Measurements from ENCODE around the gene DDR1. TPM values are rescaled to one million over a fixed set of nuclear protein-coding genes. Genes with fewer than 3 reads are reported as not detected.
"Not testable (repeated sequence)": the region's sequence is repeated elsewhere in the genome, so short reads cannot be mapped to it uniquely, and the experiment has no call there.

Gene DDR1
- total RNA-seq, 2 donors from 2014 or later: 3.0 to 19.5 TPM

DNA sequence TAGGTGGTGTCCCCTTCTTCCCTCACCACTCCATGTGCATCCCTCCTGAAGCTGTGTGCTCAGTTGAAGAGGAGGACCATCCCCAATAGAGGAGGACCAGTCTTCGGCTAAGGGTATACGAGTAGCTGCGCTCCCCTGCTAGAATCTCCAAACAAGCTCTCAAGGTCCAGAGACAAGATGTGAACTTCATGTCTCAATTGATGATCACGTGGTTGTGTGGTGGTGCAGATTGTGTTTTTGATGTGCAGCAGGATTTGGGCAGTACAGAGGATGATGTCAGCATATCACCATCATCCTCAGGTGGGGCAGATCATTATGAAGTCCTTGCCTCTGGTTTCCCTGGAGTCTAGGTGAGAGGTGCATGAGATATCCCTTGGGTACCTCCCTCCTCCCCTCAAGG is 20.0 kb upstream of the DDR1 start:
- H3K4me3 Mint-ChIP-seq: no peak overlapping the region
- H3K27me3 Mint-ChIP-seq: no peaks in the 10 kb centered on the region
- no peak overlapping the region for H3K27ac Mint-ChIP-seq
- H3K36me3 Mint-ChIP-seq (ENCODE audit: low read depth): no peaks in the 10 kb centered on the region
- ATAC-seq (replicated peaks): no peak
- peaks cover 11% of the 10 kb centered on the region for H3K4me1 Mint-ChIP-seq
- H3K9me3 Mint-ChIP-seq: peaks cover 6% of the 10 kb centered on the region

DNA sequence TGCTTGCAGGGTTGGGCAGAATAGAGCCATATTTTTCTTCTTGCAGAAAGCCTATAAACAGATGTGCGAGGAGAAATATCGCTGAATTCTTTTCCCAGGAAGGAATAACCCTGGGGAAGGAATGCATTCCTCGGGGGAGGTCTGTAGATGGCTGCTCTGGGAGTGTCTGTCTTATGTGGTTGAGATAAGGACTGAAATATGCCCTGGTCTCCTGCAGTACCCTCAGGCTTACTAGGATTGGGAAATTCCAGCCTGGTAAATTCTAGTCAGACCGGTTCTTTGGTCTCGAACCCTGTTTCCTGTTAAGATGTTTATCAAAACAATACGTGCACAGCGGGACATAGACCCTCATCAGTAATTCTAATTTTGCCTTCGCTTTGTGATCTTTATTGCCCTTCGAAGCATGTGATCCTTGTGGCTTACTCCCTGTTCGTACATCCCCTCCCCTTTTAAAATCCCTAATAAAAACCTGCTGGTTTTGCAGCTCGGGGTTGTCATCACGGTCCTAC is 15.0 kb upstream of the DDR1 start:
- not testable (repeated sequence) for H3K4me1 Mint-ChIP-seq; H3K4me3 Mint-ChIP-seq; ATAC-seq (replicated peaks); H3K27ac Mint-ChIP-seq; H3K27me3 Mint-ChIP-seq; H3K36me3 Mint-ChIP-seq (ENCODE audit: low read depth); H3K9me3 Mint-ChIP-seq

DNA sequence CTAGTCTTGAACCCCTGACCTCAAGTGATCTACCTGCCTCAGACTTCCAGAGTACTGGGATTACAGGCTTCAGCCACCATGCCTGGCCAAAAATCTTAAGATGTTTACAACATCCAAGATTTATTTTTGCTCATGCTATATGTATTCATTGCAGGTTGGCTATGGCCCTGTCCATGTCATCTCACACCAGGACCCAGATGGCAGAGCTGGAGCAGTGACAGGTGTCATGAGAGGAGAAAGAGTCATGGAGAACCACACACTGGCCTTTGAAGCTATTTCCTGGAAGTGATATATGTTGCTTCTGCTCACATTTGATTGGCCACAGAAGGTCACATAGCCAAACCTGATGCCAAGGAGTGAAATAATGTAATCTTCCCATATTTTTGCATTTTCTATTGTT is 13.8 kb upstream of the DDR1 start:
- H3K27me3 Mint-ChIP-seq: no peaks in the 10 kb centered on the region
- peaks cover 7% of the 10 kb centered on the region for H3K9me3 Mint-ChIP-seq
- peak; percentile 90 for ATAC-seq (replicated peaks)
- peak overlapping the region; percentile 22 for H3K4me3 Mint-ChIP-seq
- H3K36me3 Mint-ChIP-seq (ENCODE audit: low read depth): no peaks in the 10 kb centered on the region
- peak overlapping the region; percentile 78 for H3K27ac Mint-ChIP-seq
- peaks cover 8% of the 10 kb centered on the region for H3K4me1 Mint-ChIP-seq

DNA sequence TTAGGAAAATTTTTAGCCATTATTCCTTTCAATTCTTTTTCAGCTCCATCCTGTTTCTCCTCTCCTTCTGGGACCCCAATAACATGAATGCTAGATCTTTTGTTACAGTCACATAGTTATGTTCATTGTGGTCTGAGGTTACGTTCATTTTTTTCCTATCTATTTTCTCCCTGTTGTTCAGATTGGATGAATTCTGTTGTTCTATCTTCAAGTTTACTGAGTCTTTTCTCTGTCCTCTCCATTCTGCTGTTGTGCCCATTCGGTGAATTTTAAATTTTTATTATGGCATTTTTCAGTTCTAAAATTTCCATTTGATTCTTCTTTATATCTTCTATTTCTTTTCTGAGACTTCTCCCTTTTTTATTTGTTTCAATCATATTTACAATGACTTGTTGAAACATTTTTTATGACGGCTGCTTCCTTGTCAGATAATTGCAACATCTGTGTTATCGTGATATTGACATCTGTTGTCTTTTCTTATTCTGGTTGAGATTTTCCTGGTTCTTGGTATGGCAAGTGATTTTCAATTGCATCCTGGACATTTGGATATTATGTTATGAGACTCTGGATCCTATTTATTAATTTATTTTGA is 12.6 kb upstream of the DDR1 start:
- no peaks in the 10 kb centered on the region for H3K36me3 Mint-ChIP-seq (ENCODE audit: low read depth)
- H3K4me1 Mint-ChIP-seq: peaks cover 8% of the 10 kb centered on the region
- H3K27ac Mint-ChIP-seq: peak overlapping the region; percentile 78
- H3K27me3 Mint-ChIP-seq: no peaks in the 10 kb centered on the region
- ATAC-seq (replicated peaks): no peak
- H3K4me3 Mint-ChIP-seq: peak overlapping the region; percentile 22
- peaks cover 7% of the 10 kb centered on the region for H3K9me3 Mint-ChIP-seq

DNA sequence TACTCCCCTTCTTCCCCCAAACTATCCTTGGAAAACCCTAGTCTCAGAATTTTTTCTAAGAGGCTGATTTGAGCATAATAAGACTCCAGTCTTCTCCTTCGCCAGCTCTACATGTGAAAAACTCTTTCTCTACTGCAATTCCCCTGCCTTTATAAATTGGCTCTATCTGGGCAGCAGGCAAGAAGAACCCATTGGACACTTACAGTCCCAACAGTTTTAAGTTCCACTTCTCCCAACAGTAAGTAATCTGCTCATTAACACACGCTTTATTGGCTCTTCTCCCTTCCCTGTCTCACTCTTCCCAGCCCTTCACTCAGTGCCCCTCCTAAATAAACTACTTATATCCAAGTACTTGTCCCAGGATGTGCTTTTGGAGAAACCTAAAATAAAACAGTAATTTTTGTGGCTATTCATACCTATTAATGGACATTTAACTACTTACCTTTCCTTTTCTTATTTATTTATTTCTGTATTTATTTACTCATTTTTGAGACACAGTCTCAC is 11.1 kb upstream of the DDR1 start:
- peaks cover 16% of the 10 kb centered on the region for H3K4me1 Mint-ChIP-seq
- no peaks in the 10 kb centered on the region for H3K27me3 Mint-ChIP-seq
- ATAC-seq (replicated peaks): no peak
- no peak overlapping the region for H3K4me3 Mint-ChIP-seq
- H3K27ac Mint-ChIP-seq: peak overlapping the region; percentile 25
- H3K36me3 Mint-ChIP-seq (ENCODE audit: low read depth): no peaks in the 10 kb centered on the region
- H3K9me3 Mint-ChIP-seq: peaks cover 7% of the 10 kb centered on the region

DNA sequence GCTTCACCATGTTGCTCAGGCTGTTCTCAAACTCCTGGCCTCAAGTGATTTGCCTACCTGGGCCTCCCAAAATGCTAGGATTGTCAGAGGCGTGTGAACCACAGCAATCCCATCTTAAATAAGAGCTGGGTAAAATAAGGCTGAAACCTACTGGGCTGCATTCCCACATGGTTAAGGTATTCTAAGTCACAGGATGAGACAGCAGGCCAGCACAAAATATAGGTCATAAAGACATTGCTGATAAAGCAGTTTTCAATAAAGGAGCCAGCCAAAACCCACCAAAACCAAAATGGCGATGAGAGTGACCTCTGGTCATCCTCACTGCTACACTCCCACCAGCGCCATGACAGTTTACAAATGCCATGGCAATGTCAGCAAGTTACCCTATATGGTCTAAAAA is 10.5 kb upstream of the DDR1 start:
- not testable (repeated sequence) for H3K27ac Mint-ChIP-seq; H3K4me3 Mint-ChIP-seq; ATAC-seq (replicated peaks); H3K36me3 Mint-ChIP-seq (ENCODE audit: low read depth); H3K27me3 Mint-ChIP-seq; H3K9me3 Mint-ChIP-seq
- peaks cover 16% of the 10 kb centered on the region for H3K4me1 Mint-ChIP-seq

DNA sequence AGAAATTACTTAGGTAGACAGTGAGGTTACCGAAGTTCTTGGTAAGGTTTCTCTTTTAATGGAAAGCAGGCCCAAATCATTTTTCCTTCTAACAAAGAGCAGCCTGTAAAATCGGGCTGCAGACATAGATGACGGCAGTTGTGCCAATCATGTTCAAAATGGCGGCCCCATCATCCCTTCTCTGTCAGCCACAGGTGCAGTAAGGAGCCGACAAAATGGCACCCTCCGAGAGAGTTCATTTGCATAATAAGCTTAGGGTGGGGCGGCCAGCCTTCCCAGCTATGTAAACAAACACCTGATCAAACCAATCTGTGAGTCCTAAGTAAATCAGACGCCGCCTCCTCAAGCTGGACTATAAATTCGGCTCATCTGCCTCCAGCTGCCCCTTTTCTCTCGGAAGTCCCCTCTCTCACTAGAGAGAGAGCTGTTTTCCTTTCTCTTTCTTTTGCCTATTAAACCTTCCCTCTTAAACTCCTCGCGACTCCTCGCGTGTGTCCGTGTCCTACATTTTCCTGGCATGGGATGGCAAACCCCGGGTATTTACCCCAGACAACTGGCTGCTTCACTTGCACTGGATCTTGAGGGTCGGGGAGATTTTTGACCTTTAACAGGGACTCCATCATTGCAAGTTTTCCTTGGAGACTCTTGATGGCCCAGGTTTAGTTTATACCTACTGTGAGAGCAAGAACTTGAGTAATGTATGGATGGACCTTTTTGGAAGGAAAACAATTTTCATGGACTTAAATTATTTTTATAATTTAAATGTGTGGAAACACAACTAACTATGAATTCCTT is 8.9 kb upstream of the DDR1 start:
- Mint-ChIP-seq H3K9me3 (peaks cover 4% of the 10 kb centered on the region), H3K27ac (no peak overlapping the region), H3K36me3 (ENCODE audit: low read depth) (no peaks in the 10 kb centered on the region), H3K4me1 (peaks cover 16% of the 10 kb centered on the region), H3K27me3 (no peaks in the 10 kb centered on the region), H3K4me3 (no peak overlapping the region)
- ATAC-seq (replicated peaks): no peak

DNA sequence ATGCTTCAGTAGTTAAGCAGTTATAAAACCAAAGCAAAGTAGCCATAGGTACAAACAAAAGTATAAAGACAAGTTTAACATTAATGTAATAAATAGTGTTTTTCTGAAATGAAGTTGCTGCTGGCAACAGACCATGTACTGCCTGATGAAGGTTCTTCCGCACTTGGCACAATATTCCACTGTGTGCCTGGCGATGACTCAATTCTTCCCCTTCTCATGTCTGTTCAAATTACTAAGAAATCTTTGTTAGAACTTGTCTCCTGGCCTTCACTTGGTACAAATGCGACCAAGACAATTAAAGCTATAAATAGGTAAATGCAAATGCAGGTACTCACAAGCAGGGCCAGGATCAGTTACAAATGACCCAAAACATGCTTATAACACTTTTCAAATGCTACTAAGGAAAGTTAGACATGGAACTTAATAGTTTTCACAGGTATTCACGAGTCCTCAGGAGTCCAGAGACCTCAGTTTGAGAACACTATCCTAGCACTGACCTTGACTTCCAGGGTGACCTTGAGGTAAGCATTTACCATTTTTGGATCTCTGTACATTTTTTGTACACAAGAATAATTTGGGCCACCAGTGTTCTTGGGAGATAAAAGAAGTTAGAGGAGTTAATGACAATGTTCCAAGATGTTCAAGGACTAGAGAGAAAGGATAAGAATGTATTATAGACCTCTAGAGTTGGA is 8.1 kb upstream of the DDR1 start:
- Mint-ChIP-seq H3K4me1 (peaks cover 16% of the 10 kb centered on the region), H3K36me3 (ENCODE audit: low read depth) (no peaks in the 10 kb centered on the region), H3K4me3 (peak overlapping the region; percentile 76), H3K9me3 (peaks cover 4% of the 10 kb centered on the region), H3K27me3 (no peaks in the 10 kb centered on the region), H3K27ac (peak overlapping the region; percentile 38)
- ATAC-seq (replicated peaks): no peak

DNA sequence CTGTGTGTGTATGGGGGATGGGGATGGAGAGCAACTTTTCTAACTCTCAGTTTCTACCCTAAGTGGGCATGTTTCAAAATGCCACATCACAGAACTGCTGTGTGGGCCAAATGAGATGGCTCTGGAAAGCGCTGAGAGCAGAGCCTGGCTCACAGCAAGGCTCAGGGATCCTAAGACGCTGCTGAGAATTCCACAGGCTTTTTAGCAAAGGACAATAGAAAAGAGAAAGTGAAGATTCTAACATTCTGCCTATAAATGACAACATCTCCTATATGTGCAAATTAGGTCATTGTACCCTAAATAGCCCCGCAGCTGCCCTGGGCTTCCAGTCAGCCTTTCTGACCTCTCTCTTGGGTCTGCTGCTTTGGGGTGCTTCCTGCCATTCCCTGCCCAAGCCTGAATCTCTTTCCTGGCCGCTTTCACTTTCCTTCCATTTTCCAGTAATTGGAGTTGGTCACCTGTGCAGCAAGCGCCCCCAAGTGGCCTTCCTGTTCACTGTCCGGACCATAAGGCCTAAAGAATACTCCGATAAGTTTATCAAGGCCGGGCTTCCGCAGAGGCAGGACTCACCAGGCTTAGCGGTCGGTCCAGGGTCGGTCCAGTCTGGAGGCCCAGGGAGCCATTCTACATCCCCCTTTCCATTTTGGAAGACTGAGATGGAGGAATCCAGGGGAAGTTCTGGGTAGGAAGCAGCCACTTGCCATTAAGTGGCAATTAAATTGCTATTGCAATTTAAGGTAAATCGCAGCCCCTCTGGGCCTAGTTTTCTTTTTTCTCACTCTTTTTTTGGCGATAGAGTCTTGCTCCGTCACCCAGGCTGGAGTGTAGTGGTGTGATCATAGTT is 6.7 kb upstream of the DDR1 start:
- Mint-ChIP-seq H3K9me3 (no peaks in the 10 kb centered on the region), H3K4me1 (peaks cover 20% of the 10 kb centered on the region), H3K27me3 (no peaks in the 10 kb centered on the region), H3K36me3 (ENCODE audit: low read depth) (no peaks in the 10 kb centered on the region), H3K27ac (peak overlapping the region; percentile 78), H3K4me3 (peak overlapping the region; percentile 76)
- ATAC-seq (replicated peaks): peak; percentile 89

DNA sequence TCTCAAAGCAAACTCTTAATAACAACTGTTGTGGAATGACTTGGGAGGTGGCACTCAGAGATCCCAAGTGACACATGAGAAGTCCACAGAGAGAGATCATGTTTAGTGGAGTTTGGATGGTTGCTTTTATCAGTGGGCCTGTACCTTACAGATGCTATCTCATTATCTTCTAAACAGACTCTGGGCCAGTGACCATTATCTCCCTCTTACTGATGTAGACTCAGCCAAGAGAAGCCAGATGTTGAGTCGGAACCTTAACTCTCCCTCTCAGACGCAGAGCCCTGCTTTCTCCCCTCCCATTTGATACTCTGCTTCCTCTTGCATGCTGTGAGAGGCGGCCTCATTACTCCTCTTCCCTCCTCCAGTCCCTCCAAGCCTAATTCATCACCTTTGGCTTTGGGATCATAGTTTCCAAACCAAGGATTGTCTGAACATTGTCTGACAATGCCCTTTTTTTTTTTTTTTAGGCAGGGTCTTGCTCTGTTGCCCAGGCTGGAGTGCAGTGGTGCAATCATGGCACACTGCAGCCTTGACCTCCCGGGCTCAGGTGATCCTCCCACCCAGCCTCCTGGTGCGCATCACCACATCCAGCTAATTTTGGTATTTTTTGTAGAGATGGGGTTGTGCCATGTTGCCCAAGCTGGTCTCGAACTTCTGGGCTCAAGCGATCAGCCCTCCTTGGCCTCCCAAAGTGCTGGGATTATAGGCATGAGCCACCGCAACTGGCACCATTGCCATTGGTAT is 4.5 kb upstream of the DDR1 start:
- Mint-ChIP-seq H3K9me3 (no peaks in the 10 kb centered on the region), H3K36me3 (ENCODE audit: low read depth) (no peaks in the 10 kb centered on the region), H3K4me3 (no peak overlapping the region), H3K27ac (no peak overlapping the region), H3K27me3 (no peaks in the 10 kb centered on the region), H3K4me1 (peaks cover 26% of the 10 kb centered on the region)
- no peak for ATAC-seq (replicated peaks)

DNA sequence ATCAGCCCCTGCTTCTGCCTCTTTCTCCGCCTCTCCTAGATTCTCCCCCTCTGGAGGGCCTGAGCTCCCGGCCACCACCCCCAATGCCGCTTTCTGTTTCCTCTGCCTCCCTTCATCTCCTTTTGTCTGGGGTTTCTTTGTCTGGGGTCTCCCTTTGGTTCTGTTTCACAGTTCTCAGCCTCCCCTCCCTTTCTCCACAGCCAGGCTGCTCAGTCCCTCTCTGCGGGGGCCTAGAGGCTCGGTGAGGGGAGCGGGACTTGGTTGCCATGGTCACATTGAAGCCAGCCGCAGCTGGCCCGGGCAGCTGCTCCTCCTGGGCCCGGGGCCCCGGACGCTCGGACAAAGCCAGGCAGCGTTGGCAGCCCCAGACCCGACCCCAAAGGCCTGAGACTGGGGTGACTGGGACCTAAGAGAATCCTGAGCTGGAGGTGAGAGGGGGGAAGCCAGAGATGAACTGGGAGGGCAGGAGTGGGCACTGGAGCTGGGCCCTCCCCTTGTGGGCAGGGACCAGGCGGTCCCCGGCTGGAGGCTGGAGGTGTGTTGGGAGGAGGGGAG is 3.5 kb upstream of the DDR1 start:
- H3K27me3 Mint-ChIP-seq: no peaks in the 10 kb centered on the region
- H3K36me3 Mint-ChIP-seq (ENCODE audit: low read depth): no peaks in the 10 kb centered on the region
- no peak overlapping the region for H3K27ac Mint-ChIP-seq
- ATAC-seq (replicated peaks): no peak
- no peak overlapping the region for H3K4me3 Mint-ChIP-seq
- no peaks in the 10 kb centered on the region for H3K9me3 Mint-ChIP-seq
- peaks cover 32% of the 10 kb centered on the region for H3K4me1 Mint-ChIP-seq

DNA sequence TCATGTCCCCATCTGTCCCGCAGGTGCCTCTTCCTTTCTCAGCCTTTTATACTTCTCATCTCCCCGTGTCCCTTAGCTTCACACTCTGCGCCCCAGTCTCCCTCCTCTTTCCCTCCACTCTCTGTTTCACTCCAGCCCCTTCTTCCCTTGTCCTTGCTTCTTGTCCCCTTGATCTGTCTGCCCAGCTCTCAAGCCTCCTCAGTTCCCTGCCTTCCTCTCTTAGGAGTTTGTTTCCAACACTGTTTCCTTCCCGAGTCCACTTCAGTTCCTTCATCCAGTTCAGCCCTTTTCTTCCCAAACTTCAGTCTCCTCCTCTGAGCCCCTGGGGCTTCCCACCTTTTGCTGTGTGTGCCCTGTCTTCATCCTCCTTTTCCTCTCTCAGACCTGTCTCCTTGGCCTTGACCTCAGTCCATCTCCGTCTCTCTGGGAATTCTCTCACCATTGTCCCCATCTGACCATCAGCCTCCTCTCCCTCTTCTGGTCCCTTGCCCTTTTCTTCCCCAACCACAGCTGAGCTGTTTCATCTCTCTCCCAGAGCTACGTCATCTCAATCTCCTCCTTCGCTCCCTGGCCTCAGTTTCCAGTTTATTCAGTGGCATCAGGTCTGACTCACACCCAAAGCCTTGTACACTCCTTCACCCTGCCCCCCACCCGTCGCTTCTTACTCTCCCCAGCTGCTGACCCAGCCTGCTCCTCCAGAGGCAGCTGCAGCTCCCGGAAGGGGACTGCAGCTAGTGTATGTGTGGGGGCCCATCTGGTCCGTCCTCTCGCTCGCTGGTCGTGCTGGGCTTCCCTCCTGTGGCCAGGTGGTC is 2.7 kb upstream of the DDR1 start:
- Mint-ChIP-seq H3K9me3 (no peaks in the 10 kb centered on the region), H3K4me1 (peaks cover 41% of the 10 kb centered on the region), H3K27ac (peak overlapping the region; percentile 48)

More for the DNA sequence above, 2.7 kb upstream of the DDR1 start:
- no peaks in the 10 kb centered on the region for H3K36me3 Mint-ChIP-seq (ENCODE audit: low read depth)
- no peaks in the 10 kb centered on the region for H3K27me3 Mint-ChIP-seq
- no peak for ATAC-seq (replicated peaks)
- no peak overlapping the region for H3K4me3 Mint-ChIP-seq
